ENCODE measurements around the gene NOC2L. TPM values are rescaled to one million over a fixed set of nuclear protein-coding genes. Genes with fewer than 3 reads are reported as not detected.
A peak's percentile ranks its signal among the peaks of the same experiment; 100 is the strongest.

The NOC2L gene
- total and polyA plus RNA-seq, 5 experiments from 2014 or later = 49.5 to 78.3 (median 68.2) TPM

- no peaks in the 10 kb centered on the region for H3K9me3 Mint-ChIP-seq
- peak overlapping the region; percentile 14 to 82 (median 60) for H3K4me3 Mint-ChIP-seq
- H3K4me1 Mint-ChIP-seq = peaks cover 7 to 21% (median 15%) of the 10 kb centered on the region in 4 donors
- DNase-seq (no peak), ATAC-seq (peak; percentile 17 to 19)
- POLR2A ChIA-PET = no interaction called here
- H3K27me3 Mint-ChIP-seq = peaks cover 14 to 62% (median 33%) of the 10 kb centered on the region in 5 donors
- H3K36me3 Mint-ChIP-seq = peaks cover 0 to 7% (median 0%) of the 10 kb centered on the region in 3 donors
- H3K27ac Mint-ChIP-seq = peak overlapping the region in 2 of 10 donors; percentile 29
Measured at GRCh38 chr1:925561-926421, 33.3 kb downstream of the NOC2L start.

DNA sequence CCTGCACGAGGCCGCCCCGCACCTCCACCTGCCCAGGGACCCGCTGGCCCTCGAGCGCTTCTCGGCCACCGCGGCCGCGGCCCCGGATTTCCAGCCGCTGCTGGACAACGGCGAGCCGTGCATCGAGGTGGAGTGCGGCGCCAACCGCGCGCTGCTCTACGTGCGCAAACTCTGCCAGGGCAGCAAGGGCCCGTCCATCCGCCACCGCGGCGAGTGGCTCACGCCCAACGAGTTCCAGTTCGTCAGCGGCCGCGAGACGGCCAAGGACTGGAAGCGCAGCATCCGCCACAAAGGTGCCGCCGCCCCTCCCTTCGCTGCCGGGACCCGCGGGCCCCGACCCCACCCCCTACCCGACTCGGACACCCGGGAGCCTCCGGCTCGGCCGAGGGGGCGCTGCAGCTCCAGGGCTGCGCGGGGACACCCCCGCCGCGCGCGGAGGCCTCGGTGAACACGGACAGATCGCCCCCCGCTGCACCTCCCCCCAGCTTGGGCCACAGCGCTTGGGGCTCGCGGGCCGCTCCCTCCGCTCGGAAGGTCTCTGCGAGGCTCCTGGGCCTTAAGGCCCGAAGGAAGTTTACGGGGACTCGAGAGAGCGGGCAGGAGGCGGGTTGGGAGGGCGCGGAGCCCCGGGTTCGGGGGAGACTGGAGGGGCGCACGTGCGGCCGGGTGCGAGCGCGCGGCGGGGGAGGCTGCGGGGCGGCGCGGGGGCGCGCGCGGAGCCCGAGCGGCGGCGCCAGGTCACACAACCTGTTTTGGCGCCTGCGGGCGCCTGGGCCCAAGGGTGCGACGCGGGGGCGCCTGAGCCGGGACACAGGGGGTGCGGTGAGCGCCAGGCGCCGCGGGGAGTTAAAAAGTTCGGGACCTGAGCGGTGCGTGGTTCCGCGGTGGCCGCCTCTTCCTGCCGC is 34.1 kb downstream of the NOC2L start:
- Mint-ChIP-seq H3K27ac (no peak overlapping the region), H3K4me3 (peak overlapping the region in 9 of 10 donors; percentile 7 to 74 (median 50)), H3K4me1 (peaks cover 11 to 26% (median 20%) of the 10 kb centered on the region in 4 donors), H3K27me3 (peaks cover 18 to 70% (median 41%) of the 10 kb centered on the region in 5 donors), H3K36me3 (peaks cover 0 to 7% (median 0%) of the 10 kb centered on the region in 3 donors), H3K9me3 (no peaks in the 10 kb centered on the region)
- POLR2A ChIA-PET = no interaction called here
- ATAC-seq (peak; percentile 6 to 24), DNase-seq (no peak)

DNA sequence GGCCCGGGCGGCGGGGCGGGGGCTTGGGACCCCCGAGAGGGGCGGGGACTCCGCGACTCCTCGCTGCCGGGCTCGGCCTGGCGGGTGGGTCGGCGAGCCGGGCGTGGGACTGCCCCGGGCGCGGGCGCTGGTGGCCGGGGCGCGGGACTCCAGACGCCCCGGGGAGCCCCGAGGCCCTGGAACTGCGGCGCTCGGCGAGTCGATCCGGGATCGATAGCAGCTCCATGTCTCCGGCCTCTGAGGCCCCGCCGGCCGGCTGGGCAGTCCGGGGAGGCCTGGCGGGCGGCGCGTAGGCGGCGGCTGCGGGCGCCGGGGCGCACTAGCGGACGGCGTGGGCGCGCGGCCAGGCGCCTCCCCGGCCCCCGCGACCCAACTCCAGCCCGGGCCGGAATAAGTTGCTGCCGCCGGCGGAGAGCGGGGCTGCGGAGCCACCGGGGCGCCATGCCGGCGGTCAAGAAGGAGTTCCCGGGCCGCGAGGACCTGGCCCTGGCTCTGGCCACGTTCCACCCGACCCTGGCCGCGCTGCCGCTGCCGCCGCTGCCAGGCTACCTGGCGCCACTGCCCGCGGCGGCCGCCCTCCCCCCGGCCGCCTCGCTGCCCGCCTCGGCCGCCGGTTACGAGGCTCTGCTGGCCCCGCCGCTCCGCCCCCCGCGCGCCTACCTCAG is 34.9 kb downstream of the NOC2L start:
- H3K4me1 Mint-ChIP-seq = peaks cover 11 to 26% (median 20%) of the 10 kb centered on the region in 4 donors
- peaks cover 18 to 72% (median 42%) of the 10 kb centered on the region in 5 donors for H3K27me3 Mint-ChIP-seq
- no peak for DNase-seq
- peak; percentile 15 to 17 for ATAC-seq
- H3K4me3 Mint-ChIP-seq = peak overlapping the region in 2 of 10 donors; percentile 49 to 52
- H3K9me3 Mint-ChIP-seq = no peaks in the 10 kb centered on the region
- H3K36me3 Mint-ChIP-seq = peaks cover 0 to 7% (median 0%) of the 10 kb centered on the region in 3 donors
- POLR2A ChIA-PET = interaction anchor here (1.2 to 1.3 kb wide), 2 partner anchors 9 to 17 kb away, joined by 3 read pairs; no protein-coding TSS in a partner anchor
- no peak overlapping the region for H3K27ac Mint-ChIP-seq

DNA sequence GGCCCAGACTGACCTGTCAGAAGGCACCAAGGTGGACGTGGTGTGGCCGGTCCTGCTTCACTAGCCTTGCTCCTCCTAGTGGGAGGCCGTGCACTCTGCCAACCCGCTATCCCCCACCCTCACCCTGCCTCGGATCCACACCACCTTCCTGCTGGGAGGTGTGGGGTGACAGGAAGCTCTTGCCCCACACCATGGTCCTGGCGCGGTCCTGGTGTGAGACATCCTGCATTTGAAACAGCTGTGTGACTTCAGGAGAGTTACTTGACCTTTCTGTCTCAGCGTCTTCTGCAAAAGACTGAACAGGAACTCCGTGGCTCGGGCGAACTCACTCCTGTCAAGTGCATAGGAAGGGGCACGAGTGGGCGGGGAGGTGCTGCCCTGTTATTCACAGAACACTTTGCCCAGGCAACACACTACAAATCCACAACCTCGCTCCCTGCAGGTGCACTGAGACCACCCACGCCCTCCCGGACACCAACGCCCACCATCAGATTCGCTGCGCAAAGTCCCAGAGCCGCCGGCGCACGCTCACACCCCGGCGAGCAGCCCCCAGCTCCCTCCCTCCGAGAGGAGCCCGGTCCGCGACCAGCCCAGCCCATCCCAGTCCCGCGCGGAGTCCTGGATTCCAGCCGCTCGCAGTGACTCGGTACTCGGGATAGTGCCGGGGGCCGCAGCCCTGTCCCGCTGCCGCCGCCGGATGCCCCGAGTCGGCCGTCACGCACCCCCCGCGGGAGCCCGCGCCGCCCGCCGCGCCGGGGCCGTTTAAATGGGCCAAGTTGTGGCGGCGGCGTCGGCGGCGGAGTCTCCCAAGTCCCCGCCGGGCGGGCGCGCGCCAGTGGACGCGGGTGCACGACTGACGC is 35.7 kb downstream of the NOC2L start, which contains the start of gene SAMD11:
Gene SAMD11 (plus strand): TSS at position 793 of the 860 bp plus-strand sequence. CDS start 509 bp downstream, outside the sequence.
- DNase-seq = peak; percentile 39 to 80 (median 62)
- H3K4me1 Mint-ChIP-seq = peaks cover 11 to 26% (median 20%) of the 10 kb centered on the region in 4 donors

DNA sequence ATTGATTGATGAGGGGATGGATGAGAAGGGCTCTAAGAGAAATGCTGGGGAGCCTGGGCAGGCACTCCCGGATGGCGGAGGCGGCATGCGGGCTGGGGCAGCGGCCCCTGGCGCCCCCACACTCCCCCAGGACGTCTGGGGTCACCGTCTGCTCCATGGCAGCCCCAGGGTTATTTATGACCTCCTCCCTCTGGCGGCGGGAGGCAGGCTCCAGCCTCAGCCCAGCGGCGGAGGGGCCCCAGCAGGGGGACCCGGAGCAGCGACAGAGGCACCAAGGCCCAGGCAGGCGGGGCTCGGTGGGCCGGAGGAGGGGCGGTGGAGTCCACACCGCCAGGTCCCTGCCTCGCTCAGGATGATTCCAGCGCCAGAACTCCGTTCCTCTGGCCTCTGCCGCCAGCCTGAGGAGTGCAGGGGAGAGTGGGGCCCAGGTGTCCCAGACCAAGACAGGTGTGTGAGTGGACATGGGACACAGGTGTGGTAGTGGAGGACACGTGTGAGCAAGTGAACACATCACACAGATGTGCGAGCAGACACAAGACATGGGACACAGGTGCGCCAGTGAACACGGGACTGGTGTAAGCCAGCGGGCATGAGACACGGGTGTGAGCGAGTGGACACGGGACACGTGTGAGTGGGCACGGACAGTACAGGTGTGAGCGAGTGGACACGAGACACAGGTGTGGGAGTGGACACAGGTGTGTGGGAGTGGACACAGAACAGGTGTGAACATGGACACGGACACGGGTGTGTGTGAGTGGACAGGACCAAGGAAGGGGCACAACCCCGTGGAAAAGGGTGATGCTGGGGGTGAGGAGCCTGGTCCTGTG is 37.8 kb downstream of the NOC2L start:
- peak; percentile 47 to 51 for ATAC-seq
- peak overlapping the region in 9 of 10 donors; percentile 34 to 70 (median 53) for H3K4me3 Mint-ChIP-seq
- POLR2A ChIA-PET = interaction anchor here (1.2 kb wide), 1 partner anchor 17 kb away, joined by 4 read pairs; no protein-coding TSS in a partner anchor
- H3K9me3 Mint-ChIP-seq = no peaks in the 10 kb centered on the region
- H3K27ac Mint-ChIP-seq = no peak overlapping the region
- DNase-seq = peak in 3 of 10 donors; percentile 27 to 43 (median 33)
- peaks cover 11 to 26% (median 19%) of the 10 kb centered on the region in 4 donors for H3K4me1 Mint-ChIP-seq
- peaks cover 14 to 69% (median 42%) of the 10 kb centered on the region in 5 donors for H3K27me3 Mint-ChIP-seq
- peaks cover 0 to 7% (median 0%) of the 10 kb centered on the region in 3 donors for H3K36me3 Mint-ChIP-seq

More for the DNA sequence above, 35.7 kb downstream of the NOC2L start, which contains the start of gene SAMD11:
- peak within 1 kb of the TSS in 4 of 10 donors; percentile 38 to 67 (median 54) for H3K27ac Mint-ChIP-seq
- peaks cover 18 to 75% (median 45%) of the 10 kb centered on the region in 5 donors for H3K27me3 Mint-ChIP-seq
- H3K4me3 Mint-ChIP-seq = peak within 1 kb of the TSS; percentile 70 to 91 (median 86)
- H3K36me3 Mint-ChIP-seq = peaks cover 0 to 7% (median 0%) of the 10 kb centered on the region in 3 donors
- H3K9me3 Mint-ChIP-seq = no peaks in the 10 kb centered on the region
- POLR2A ChIA-PET = interaction anchor here (0.6 to 1.3 kb wide), 3 partner anchors 10 to 506 kb away, joined by 3 to 4 read pairs (median 3); no protein-coding TSS in a partner anchor
- peak; percentile 55 to 60 for ATAC-seq

DNA sequence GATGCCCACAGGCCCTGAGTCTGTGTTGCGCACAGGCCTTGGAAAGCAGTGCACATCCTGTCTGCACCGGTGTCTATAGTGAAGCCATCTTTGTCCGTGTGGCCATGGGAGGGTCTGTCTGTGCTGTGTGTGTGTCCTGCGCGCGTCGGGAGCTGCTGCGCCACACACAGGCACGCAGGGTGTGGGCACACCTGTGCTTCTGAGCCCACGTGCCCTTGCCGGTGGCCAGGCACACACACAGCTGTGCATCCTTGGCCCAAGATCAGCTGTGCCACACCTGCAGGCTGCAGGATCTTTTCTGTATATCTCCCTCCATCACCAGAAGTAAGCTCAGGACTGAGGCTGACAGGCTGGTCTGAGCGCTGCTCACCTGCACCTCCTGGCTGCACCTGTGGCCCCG is 38.5 kb downstream of the NOC2L start:
- H3K4me1 Mint-ChIP-seq = peaks cover 11 to 22% (median 18%) of the 10 kb centered on the region in 4 donors
- peak overlapping the region in 5 of 10 donors; percentile 8 to 59 (median 42) for H3K4me3 Mint-ChIP-seq
- POLR2A ChIA-PET = interaction anchor here (1.2 to 1.3 kb wide), 2 partner anchors 14 to 16 kb away, joined by 4 read pairs; no protein-coding TSS in a partner anchor
- no peaks in the 10 kb centered on the region for H3K9me3 Mint-ChIP-seq
- H3K27me3 Mint-ChIP-seq = peaks cover 14 to 69% (median 38%) of the 10 kb centered on the region in 5 donors
- peaks cover 0 to 4% (median 0%) of the 10 kb centered on the region in 3 donors for H3K36me3 Mint-ChIP-seq
- DNase-seq (no peak), ATAC-seq (no peak)
- no peak overlapping the region for H3K27ac Mint-ChIP-seq

DNA sequence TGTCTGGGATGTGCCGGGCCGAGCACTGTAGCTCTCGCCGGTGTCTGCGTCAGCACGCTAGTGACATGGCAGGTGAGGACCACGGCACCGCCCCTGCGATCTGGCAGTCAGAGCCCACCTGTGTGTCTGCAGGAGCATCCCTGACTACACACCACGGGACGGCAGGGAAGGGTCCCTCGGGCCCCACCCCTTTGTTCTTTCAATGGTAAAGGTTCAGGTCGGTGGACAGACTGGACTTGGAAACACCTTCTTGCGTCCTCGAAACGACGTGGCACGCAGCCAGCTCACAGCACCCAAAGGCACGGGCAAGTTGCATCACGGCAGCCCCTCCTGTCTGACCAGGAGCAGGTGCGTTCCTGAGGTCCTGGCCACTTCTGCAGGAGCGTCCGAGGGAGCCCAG is 39.0 kb downstream of the NOC2L start:
- ATAC-seq = no peak
- POLR2A ChIA-PET = interaction anchor here (1.2 to 1.3 kb wide), 2 partner anchors 14 to 16 kb away, joined by 4 read pairs; no protein-coding TSS in a partner anchor
- Mint-ChIP-seq H3K36me3 (peaks cover 0 to 4% (median 0%) of the 10 kb centered on the region in 3 donors), H3K4me1 (peaks cover 11 to 22% (median 18%) of the 10 kb centered on the region in 4 donors), H3K4me3 (no peak overlapping the region), H3K27ac (no peak overlapping the region), H3K27me3 (peaks cover 14 to 74% (median 38%) of the 10 kb centered on the region in 5 donors), H3K9me3 (no peaks in the 10 kb centered on the region)
- DNase-seq = no peak

GRCh38 chr1:919271-919872 is 39.7 kb downstream of the NOC2L start:
- H3K27me3 Mint-ChIP-seq = peaks cover 14 to 78% (median 38%) of the 10 kb centered on the region in 5 donors

GRCh38 chr1:918843-919242 is 40.2 kb downstream of the NOC2L start:
- H3K36me3 Mint-ChIP-seq = peaks cover 0 to 4% (median 0%) of the 10 kb centered on the region in 3 donors
- peaks cover 14 to 83% (median 38%) of the 10 kb centered on the region in 5 donors for H3K27me3 Mint-ChIP-seq
- H3K4me1 Mint-ChIP-seq = peaks cover 11 to 22% (median 17%) of the 10 kb centered on the region in 4 donors
- no peaks in the 10 kb centered on the region for H3K9me3 Mint-ChIP-seq
- no peak for DNase-seq
- no peak for ATAC-seq
- POLR2A ChIA-PET = no interaction called here
- H3K4me3 Mint-ChIP-seq = no peak overlapping the region
- H3K27ac Mint-ChIP-seq = no peak overlapping the region

More at GRCh38 chr1:919271-919872, 39.7 kb downstream of the NOC2L start:
- no peak overlapping the region for H3K27ac Mint-ChIP-seq
- no peaks in the 10 kb centered on the region for H3K9me3 Mint-ChIP-seq
- peaks cover 0 to 4% (median 0%) of the 10 kb centered on the region in 3 donors for H3K36me3 Mint-ChIP-seq
- POLR2A ChIA-PET = interaction anchor here (1.3 kb wide), 1 partner anchor 13 kb away, joined by 4 read pairs; no protein-coding TSS in a partner anchor
- no peak for ATAC-seq
- no peak overlapping the region for H3K4me3 Mint-ChIP-seq
- H3K4me1 Mint-ChIP-seq = peaks cover 11 to 22% (median 17%) of the 10 kb centered on the region in 4 donors
- DNase-seq = no peak

- H3K27ac Mint-ChIP-seq = no peak overlapping the region
- no peaks in the 10 kb centered on the region for H3K9me3 Mint-ChIP-seq
- H3K4me3 Mint-ChIP-seq = no peak overlapping the region
- H3K27me3 Mint-ChIP-seq = peaks cover 14 to 87% (median 37%) of the 10 kb centered on the region in 5 donors
- no peak for DNase-seq
- no peak for ATAC-seq
- peaks cover 11 to 21% (median 17%) of the 10 kb centered on the region in 4 donors for H3K4me1 Mint-ChIP-seq
- peaks cover 0 to 4% (median 0%) of the 10 kb centered on the region in 3 donors for H3K36me3 Mint-ChIP-seq
- POLR2A ChIA-PET = no interaction called here
Measured at GRCh38 chr1:918353-918752, 40.7 kb downstream of the NOC2L start.

Measured in naive thymus-derived CD8-positive, alpha-beta T cell (primary cell).